Mesodermal cell (in vitro differentiated cells): ENCODE data around the gene REN.

Source experiments
- H3K27ac ChIP-seq: 2 replicates; pipeline ENCODE4 v1.7.0; 2013; ENCODE audit warnings: mild to moderate bottlenecking, low read depth, low read length, moderate library complexity; ENCODE audit not compliant: severe bottlenecking
- H3K36me3 ChIP-seq: 2 replicates; pipeline ENCODE4 v1.7.1; 2013; ENCODE audit warnings: mild to moderate bottlenecking, low read length, moderate library complexity; ENCODE audit not compliant: control insufficient read depth, insufficient read depth
- H3K4me1 ChIP-seq: one replicate; pipeline ENCODE4 v1.7.1; 2013; ENCODE audit warnings: mild to moderate bottlenecking, low read length; ENCODE audit not compliant: insufficient read depth, control insufficient read depth, poor library complexity, severe bottlenecking
- H3K4me3 ChIP-seq: 2 replicates; pipeline ENCODE4 v1.7.0; 2013; ENCODE audit warnings: low read length, control low read depth, mild to moderate bottlenecking; ENCODE audit not compliant: insufficient read depth, poor library complexity, severe bottlenecking; ENCODE audit errors: extremely low read depth
- H3K9me3 ChIP-seq: 2 replicates; pipeline ENCODE4 v1.7.1; 2013; ENCODE audit warnings: mild to moderate bottlenecking, low read length, moderate library complexity; ENCODE audit not compliant: control insufficient read depth
- WGBS, 2 experiments: methylation state at CpG; one replicate each; pipeline ENCODE4 v1.1.5; 2013; ENCODE audit warnings: missing lambda C conversion rate in 2 of 2; ENCODE audit not compliant: insufficient coverage in 2 of 2; 5-methylcytosine and 5-hydroxymethylcytosine counted together

The REN gene

DNA sequence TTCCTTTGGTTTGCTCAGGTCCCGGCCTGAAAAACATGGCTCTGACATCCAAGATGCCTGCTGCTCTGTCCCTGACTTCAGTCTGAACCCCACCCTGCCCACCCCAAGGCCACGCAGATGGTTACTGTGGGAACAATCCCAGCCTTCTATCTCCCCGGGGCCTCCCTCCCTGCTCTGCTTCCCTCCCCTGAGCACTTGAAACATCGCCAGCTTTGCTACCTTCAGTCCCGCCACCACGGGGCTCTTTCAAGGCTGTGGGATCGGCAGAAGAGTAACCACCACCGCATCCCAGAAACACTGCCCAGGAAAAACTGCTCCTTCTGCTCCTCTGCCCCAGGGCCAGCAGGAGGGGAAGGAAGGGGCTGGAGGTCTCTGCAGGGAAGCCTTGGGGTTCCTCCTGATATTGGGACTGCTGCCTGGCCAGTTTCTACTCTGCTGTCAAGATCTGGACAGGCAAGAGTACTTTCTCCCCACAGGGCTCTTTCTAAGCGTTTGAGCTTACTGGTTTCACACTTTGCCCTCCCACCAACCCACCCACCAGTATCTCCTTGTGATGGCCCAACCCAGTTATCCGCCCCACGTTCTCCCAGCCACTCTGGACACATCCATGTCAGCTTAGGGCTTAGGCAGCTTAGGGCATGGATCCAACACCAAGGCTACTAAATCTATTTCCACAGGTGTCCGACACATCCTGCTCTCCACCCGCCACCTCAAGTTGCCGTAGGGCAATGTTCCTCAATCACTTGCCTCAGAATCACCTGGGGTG is 22.7 kb downstream of the REN start:
- WGBS, 2 experiments: 86 to 92% methylated on average over 7 to 9 of the region's 14 CpGs
- no peaks in the 10 kb centered on the region for H3K4me1 ChIP-seq

DNA sequence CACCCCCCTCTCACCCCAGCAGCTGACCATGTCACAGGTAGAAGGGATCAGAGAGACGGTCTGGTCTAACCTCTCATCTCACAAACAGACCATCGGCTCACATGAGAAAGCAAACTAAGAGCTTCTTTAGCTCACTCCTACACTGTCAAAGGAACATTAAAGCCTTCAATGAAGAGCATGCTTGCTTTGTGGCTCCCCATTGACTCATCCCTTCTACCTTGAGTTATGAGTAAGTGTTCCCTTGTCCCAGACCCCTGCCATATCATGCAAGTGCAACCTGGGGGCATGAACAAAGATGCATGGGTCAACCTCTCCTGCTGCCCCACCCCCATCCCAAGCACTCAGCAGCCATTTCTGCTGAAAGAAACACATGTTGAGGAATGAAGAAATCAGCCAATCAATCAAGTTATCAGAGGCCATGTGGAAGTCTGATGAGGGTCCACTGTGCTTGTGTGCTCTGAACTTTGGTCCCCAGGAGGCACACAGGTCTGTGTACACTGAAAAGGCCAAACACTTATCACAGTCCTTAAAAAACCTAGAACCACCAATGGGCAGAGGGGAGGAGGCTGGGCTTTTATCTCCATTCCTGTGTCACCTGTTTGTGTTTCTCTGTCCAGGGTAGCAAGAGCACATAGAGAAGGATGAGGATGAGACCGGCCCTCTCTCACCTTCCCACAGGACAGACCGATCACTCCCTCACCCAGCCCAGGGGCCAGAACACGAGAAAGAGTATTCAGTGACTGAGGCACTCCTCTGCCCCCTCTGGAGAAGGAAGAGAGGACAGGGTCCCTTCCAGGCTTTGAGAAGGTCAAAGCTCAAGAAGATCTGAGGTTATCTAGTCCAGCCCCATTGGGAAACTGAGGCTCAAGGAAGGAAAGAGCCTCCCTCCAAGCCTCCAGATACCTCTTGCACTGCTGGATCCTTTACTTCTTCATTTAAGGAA is 23.8 kb downstream of the REN start:
- WGBS, 2 experiments: 88 to 100% methylated on average over 2 to 3 of the region's 5 CpGs

More for the DNA sequence above, 22.7 kb downstream of the REN start:
- Histone ChIP-seq H3K36me3 (peaks cover 3% of the 10 kb centered on the region), H3K4me3 (no peak overlapping the region), H3K27ac (no peak overlapping the region), H3K9me3 (no peaks in the 10 kb centered on the region)

DNA sequence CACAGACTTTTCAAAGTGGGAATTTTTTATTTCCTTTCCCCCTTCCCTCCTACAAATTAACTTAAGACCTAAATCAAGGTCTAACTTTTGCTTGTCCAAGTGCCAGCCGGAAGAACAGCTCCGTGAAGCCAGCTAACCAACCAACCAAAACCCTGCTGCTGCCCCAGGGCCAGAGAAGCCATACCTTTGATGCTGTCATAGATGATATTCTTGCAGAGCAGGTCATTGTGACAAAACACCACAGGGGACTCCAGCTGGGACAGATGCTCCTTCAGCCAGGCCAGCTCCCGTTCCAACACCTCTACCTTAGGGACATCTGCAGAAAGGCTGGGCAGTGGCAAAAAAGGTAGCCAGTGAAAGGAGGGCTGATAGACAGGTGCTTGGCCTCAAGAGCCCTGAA is 25.0 kb downstream of the REN start:
- Histone ChIP-seq H3K4me3 (no peak overlapping the region), H3K36me3 (peaks cover 7% of the 10 kb centered on the region), H3K9me3 (no peaks in the 10 kb centered on the region), H3K27ac (no peak overlapping the region), H3K4me1 (no peaks in the 10 kb centered on the region)
- 89% methylated on average over 3 of the region's 3 CpGs; no CpG with 5 or more reads in 1 of the 2 experiments for WGBS, 2 experiments

More for the DNA sequence above, 23.8 kb downstream of the REN start:
- H3K4me1 ChIP-seq: no peaks in the 10 kb centered on the region
- no peak overlapping the region for H3K27ac ChIP-seq
- no peaks in the 10 kb centered on the region for H3K9me3 ChIP-seq
- peaks cover 7% of the 10 kb centered on the region for H3K36me3 ChIP-seq
- H3K4me3 ChIP-seq: no peak overlapping the region

DNA sequence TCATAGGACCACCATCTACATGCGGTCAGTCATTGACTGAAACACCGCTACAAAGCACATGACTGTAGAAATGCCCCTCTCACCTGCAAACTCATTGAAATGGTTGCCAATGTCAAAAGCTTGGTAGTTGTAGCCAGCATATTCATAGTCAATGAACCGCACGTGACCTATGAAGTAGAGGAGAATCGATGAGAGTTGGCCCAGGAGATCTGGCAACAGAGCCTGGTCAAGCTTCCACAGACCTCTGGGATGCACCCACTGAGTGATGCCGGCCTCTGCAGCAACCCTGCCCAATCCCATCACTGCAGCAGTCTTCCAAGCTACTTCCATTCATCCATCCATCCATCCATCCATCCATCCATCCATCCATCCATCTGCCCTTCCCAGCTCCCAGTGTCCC is 26.2 kb downstream of the REN start:
- Histone ChIP-seq H3K4me3 (no peak overlapping the region), H3K9me3 (no peaks in the 10 kb centered on the region), H3K27ac (no peak overlapping the region), H3K4me1 (no peaks in the 10 kb centered on the region), H3K36me3 (peaks cover 7% of the 10 kb centered on the region)
- WGBS, 2 experiments: 94 to 98% methylated on average over 5 of the region's 6 CpGs

DNA sequence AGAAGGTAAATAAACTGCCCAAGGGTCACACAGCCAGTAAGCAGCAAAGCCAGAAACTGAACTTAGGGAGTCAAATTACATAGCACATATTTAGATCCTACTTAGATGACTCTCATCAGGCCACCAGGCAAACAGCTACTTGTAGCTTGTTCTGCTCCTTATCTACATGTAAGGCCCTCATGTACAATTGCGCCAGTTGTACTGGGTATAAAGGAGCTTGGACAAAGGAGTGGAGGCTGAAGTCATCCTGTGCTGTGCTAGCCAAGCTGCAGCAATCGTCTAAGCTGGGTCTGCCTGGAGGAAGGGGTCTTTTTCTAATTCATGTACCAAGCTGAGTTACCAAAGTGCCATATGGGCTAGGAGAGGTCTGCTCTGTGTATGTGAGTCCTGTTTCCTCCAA is 27.0 kb downstream of the REN start:
- Histone ChIP-seq H3K4me3 (no peak overlapping the region), H3K9me3 (no peaks in the 10 kb centered on the region), H3K4me1 (no peaks in the 10 kb centered on the region), H3K27ac (no peak overlapping the region), H3K36me3 (peaks cover 7% of the 10 kb centered on the region)
- WGBS, 2 experiments: 85 to 92% methylated on average over 2 of the region's 2 CpGs

DNA sequence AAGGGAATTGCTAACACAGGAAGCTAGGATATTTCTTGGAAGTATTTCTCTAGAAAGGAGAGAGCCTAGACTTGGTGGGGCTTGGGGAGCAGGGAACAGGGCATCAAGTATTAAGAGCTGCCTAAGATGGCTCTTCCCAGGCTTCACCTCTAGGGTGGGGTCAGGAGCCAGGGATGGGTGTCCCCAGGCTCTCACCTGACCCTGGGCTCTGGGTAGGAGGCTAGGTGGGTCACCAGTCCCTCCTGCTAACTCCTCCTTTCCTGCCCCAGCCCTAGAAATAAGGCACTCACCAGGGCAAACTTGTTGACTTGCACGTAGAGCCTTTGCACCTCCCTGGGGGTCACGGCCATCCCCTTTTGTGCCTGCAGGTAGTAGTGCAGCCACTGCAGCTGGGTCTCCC is 29.3 kb downstream of the REN start:
- H3K27ac ChIP-seq: no peak overlapping the region
- H3K36me3 ChIP-seq: peaks cover 7% of the 10 kb centered on the region
- 75 to 83% methylated on average over 2 of the region's 2 CpGs for WGBS, 2 experiments
- no peak overlapping the region for H3K4me3 ChIP-seq
- no peaks in the 10 kb centered on the region for H3K4me1 ChIP-seq
- no peaks in the 10 kb centered on the region for H3K9me3 ChIP-seq

DNA sequence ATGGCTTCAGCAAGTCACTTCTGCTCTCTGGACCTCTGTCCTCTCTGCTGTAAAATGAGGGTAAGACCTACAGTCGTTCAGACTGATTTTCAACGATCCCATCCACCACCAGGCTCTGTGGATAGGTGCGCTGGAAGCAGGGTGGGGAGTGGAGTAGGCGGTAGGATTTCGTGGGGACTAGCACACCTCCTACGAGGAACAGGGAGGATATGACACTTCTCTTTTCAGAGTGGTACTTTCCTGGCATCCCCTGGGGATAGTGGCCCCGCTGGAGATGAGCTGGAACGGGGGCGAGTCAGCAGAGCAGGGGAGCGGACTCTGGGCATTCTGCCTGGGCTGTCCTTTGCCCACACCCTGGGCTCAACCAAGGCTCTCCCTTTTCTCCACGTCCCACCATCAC is 32.0 kb downstream of the REN start:
- H3K27ac ChIP-seq: no peak overlapping the region
- 88 to 94% methylated on average over 8 to 9 of the region's 11 CpGs for WGBS, 2 experiments

DNA sequence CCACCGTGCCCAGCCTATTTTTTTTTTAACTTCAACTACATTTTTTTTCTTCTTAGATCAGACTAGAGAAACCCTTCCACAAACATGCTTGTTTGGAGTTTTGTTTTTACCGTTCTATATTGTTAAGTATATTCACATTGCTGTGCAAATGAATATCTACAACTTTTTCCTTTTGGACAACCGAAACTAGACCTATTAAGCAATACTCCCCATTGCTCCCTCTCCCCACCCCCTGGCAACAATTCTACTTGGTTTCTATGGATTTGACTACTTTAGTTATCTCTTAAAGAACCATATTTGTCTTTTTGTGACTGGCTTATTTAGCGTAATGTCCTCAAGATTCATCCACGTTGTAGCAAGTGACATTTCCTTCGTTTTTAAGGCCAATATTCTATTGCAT is 33.4 kb downstream of the REN start:
- no peaks in the 10 kb centered on the region for H3K9me3 ChIP-seq
- 86 to 100% methylated on average over 1 of the region's 6 CpGs for WGBS, 2 experiments
- no peak overlapping the region for H3K4me3 ChIP-seq
- H3K36me3 ChIP-seq: no peaks in the 10 kb centered on the region
- H3K27ac ChIP-seq: no peak overlapping the region
- H3K4me1 ChIP-seq: peaks cover 3% of the 10 kb centered on the region

More for the DNA sequence above, 32.0 kb downstream of the REN start:
- Histone ChIP-seq H3K36me3 (peaks cover 5% of the 10 kb centered on the region), H3K4me3 (no peak overlapping the region), H3K4me1 (no peaks in the 10 kb centered on the region), H3K9me3 (no peaks in the 10 kb centered on the region)

DNA sequence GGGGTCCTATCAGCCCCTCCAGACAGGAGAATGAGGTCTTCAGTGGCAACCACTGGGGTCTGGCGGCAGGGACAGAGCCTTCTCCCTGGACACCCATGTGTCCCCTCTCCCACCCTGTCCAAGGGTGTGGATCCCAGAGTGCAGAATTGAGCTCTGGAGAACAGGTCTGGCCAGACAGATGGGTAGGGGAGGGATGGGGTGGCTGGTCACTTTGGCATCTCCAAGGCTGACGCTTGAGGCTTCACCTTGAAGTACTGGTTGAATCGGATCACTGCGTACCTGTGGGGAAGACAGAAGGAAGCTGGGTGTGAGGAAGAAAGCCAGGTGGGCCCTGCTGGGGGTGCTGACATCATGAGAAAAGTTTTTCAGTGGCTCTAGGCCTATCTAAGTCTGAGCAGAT is 34.2 kb downstream of the REN start:
- H3K4me1 ChIP-seq: peaks cover 3% of the 10 kb centered on the region
- no peaks in the 10 kb centered on the region for H3K9me3 ChIP-seq
- WGBS, 2 experiments: 90 to 93% methylated on average over 3 to 4 of the region's 4 CpGs
- H3K36me3 ChIP-seq: no peaks in the 10 kb centered on the region
- no peak overlapping the region for H3K27ac ChIP-seq
- no peak overlapping the region for H3K4me3 ChIP-seq

DNA sequence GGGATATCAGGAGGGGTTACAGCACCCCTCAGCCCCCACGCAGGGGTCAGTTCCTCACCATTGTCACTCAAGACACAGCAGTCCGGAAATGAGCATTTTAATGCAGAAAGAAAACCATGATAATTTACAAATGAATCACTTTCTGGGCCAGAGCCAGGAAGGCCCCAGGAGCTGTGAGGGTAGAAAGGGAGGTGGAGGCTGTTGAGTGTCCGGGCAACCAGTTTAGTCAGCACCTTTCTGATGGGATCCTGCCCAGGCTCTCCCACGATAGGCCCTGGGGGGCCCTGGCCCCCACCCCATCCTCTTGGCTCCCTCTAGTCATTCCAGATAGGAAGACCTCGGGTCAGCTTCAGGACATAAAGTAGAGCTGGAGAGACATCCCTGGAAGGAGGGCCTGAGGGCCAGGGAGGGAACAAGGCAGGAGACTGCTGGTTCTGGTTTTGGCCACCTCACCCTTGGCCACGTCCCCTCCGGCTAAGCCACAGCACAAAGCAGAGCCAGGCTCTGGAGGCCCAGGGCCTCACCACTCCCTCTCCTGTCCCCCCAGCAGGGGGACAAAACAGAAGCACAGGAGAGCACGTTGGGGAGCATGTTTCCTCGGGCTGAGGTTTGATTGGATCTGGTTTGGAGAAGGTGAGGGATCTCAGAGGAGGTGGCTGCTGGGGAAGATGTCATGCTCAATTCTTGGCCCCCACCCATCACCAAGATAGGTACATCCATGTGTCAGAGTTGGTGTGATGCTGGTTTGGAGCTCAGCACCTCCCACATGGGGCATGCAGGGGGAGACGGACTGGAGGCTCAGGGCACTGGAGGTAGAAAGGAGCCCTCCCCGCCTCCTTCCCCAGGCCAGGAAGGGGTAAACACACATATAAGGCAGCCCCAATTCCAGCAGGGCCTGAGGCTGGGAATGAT is 34.9 kb downstream of the REN start:
- Histone ChIP-seq H3K36me3 (no peaks in the 10 kb centered on the region), H3K9me3 (no peaks in the 10 kb centered on the region), H3K27ac (no peak overlapping the region), H3K4me1 (peaks cover 3% of the 10 kb centered on the region), H3K4me3 (no peak overlapping the region)
- WGBS, 2 experiments: 90 to 93% methylated on average over 5 of the region's 11 CpGs
